Glomerular endothelial cell (primary cell): ENCODE data around the gene USP33. TPM values are rescaled to one million over a fixed set of nuclear protein-coding genes. Genes with fewer than 3 reads are reported as not detected.
"Not testable (repeated sequence)": the region's sequence is repeated elsewhere in the genome, so short reads cannot be mapped to it uniquely, and the experiment has no call there.

Experiments
- DNase-seq: peaks from one replicate; pipeline ENCODE4 v3.0.0-alpha.2; 2011; ENCODE audit warnings: low read depth, low spot score; ENCODE audit errors: extremely low read depth
- total RNA-seq: library from RNA; depleted of rRNA; stranded (reverse); fragments of >200 nt; gene quantifications from 2 replicates; pipeline ENCODE4 v1.2.3, GENCODE V29; 2015

The USP33 gene
- total RNA-seq, 1 donor from 2014 or later, result 45.9 TPM

GRCh38 chr1:77741316-77741715 lies 18.3 kb downstream of the USP33 start:
- no peak for DNase-seq

- no peak for DNase-seq
Measured at GRCh38 chr1:77739235-77739634, 20.4 kb downstream of the USP33 start.

DNA sequence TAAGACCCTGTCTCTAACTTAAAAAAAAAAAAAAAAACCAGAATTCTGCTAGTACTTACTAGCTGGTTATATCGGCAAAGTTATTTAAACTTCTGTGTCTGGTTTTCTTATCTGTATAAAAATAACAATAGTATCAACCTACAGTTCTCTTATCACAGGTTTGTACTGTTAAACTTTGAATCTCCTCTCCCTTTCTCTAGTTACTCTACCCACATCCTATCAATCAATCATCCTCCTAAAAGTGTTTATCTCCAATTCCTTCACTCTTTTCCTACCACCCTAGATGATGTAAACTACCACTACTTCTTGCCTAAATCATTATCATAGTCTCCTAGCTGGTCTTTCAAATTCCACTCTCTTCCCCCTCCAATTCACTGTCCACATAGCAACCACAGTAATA lies 27.6 kb downstream of the USP33 start:
- no peak for DNase-seq

GRCh38 chr1:77725706-77726105 lies 33.9 kb downstream of the USP33 start:
- no peak for DNase-seq

GRCh38 chr1:77718181-77718580 lies 41.5 kb downstream of the USP33 start:
- no peak for DNase-seq

DNA sequence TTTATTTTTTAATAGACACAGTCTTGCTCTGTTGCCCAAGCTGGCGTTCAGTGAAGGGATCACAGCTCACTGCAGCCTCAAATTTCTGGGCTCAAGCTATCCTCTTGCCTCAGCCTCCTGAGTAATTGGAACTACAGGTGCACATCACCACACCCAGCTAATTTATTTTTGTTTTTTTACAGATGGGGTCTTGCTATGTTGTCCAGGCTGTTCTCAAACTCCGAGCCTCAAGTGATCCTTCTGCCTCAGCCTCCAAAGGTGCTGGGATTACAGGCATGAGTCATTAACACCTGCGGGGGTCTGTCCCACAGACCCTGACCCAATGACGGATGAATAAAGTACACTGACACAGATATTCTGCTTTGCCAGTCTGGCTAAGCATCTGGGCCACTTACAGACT lies 43.6 kb downstream of the USP33 start:
- DNase-seq, result no peak

- no peak for DNase-seq
Measured at GRCh38 chr1:77709727-77710126, 49.9 kb downstream of the USP33 start.

DNA sequence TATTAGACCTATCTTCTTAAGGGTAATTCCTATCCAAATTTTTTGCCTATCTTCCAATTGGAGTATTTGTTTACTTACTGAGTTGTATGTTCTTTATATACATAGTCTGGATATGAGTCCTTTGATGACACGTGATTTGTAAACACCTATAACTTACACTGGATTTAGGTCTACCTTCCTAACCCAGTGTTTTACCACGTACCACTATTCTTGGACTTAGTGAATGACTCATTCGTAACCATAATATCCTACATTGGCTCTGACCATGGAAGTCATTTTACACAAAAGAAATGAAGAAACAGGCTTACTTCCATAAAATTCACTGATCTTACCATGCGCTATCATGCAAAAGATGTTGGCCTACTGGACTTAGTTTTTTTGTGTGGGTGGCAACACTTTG lies 53.3 kb downstream of the USP33 start:
- DNase-seq, result no peak

DNA sequence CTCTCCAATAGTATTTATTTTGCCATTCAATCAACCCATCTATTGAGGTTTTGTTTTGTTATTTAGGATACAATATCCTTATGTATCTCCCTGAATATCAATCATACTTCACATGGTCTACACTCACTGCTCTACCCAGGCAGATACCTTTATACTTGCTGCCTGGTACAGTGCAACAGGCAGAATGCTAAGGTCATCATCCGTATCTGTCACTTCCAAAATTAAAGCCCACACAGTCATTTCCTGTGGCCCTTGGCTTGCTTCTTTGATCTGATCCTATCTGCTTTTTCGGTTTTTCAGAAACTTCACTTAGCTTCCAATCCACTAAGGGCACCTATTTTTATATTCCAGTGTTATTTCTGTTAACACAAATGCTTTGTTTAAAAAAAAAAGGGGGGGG lies 54.9 kb downstream of the USP33 start:
- no peak for DNase-seq

- not testable (repeated sequence) for DNase-seq
Measured at GRCh38 chr1:77699673-77700072, 60.0 kb downstream of the USP33 start.

GRCh38 chr1:77697441-77697840 lies 62.2 kb downstream of the USP33 start:
- DNase-seq, result no peak

GRCh38 chr1:77688939-77689338 lies 70.7 kb downstream of the USP33 start:
- DNase-seq, result no peak

DNA sequence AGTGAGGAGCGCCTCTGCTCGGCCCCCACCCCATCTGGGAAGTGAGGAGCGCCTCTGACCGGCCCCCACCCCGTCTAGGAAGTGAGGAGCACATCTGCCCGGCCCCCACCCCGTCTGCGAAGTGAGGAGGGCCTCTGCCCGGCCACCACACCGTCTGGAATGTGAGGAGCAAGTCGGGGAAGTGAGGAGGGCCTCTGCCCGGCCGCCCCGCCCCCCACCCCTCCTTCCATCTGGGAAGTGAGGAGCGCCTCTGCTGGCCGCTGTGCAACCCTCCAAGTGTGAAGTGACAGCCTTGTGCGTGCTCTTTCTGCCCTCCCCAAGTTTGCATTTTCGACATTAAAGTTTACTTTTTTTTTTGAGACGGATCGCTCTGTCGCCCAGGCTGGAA lies 72.1 kb downstream of the USP33 start:
- DNase-seq, result no peak

- no peak for DNase-seq
Measured at GRCh38 chr1:77686796-77687518, 72.7 kb downstream of the USP33 start.

DNA sequence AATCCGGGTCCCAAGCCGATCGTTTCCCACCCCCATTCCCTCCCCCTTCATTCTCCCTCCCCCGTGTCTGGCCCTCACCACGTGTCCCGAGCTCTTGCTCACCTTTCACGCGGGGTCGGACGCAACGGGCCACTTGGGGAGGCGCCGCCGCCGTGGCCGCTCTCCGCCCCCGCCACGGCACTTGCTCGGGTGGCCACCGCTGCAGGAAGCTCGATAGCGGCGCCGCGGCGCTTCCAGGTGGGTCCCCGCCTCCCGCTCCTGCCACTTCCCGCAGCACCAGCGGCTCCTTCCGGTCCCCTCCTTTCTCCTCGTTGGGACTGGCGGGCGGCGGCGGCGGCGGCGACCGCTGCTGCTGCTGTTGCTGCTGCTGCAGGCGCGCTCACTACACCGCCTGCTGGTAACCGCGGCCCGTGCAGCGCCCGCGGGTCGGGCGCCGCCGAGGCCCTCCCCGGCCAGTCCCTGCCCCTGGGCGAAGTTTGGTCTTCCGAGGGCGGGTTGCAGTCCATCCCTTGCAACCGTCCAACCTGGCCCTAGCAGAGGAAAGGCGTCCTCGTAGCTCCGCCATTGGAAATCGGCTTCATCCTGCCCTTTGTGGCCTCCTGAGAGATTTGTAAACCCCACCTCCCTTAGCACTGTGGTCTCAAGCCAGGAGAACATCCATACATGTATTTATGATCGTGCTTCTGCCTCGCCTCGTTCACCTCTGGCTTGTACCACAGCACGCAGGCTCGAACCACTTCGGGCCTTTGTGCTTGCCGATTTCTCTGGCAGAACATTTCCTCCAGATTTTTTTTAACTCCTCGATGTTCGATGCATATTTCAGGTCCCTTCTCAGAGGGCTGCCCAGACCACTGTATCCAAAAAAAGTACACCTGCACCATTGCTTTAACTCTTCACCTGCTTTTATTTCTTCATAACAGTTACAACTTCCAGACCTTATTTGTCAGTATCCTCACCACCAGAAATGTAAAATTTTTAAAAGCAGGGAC lies 76.2 kb downstream of the USP33 start:
- no peak for DNase-seq

DNA sequence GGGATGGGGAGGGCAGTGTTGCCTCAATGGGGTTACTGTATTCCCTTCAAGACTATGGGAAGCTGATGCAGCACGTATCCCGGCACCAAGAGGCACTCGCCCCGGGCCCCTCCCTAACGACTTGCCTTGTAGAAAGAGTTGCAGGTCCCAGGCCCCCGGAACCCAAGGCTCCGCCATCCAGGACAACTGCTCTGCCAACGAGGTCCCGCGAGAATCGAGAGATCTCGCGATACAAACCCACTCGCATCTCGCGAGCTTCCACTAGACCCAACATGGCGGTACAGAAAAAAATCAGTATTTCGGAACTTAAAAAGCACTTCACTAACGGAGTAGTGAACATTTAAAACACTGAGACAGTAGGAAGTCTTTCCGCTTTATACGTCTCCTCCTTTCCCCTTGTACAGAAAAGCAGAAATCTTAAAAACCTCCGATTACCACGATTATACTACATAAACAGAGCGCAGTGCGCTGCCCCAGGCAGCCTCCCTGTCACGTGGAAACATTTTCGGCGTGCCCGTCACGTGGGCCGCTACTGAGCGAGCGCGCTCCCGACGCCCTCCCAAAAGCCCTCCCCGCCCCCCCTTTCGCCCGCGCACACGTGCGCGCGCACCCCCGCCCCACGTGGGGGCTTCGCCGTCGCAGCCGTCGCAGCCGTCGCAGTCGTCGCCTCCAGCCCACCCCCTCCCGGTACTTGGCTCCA lies 77.0 kb downstream of the USP33 start, which contains the start of gene ZZZ3:
Gene ZZZ3, minus strand, starts transcription at position 199 of the 700 bp plus-strand sequence. CDS start 49,304 bp downstream, outside the sequence.
- DNase-seq, result peak; percentile 95

DNA sequence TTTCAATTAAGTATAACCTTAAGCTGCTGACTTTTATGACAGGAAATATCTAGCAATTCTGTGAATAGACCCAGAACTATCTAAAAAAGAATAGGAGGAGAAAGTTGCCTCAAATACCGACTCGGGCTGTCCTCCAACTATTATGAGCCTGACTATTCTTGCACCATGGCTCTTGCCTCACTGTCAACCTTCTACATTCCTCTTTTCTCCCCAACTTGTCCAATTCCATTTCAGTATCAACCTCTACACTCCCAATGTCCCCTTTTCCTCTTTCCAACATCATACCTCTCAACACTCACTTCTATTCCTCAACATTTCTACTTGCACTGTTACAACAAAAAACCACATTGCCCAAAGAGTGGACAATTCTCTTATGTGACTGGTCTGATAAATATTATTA lies 79.5 kb downstream of the USP33 start:
- DNase-seq, result no peak

GRCh38 chr1:77678660-77679610 lies 80.7 kb downstream of the USP33 start:
- DNase-seq, result no peak

DNA sequence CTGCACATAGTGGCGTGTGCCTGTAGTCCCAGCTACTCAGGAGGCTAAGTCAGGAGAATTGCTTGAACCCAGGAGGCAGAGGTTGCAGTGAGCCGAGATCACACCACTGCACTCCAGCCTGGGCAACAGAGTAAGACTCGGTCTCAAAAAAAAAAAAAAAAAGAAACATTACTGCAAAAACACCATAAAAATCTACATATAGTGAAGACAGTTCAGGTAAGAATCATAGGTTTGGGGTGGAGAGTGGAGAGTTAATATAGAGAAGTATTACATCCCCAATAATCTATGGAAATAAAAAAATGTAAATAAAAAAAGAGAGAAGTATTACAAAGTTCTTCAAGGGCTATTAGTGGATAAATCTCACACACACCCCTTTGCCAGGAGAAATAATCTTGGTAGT lies 84.8 kb downstream of the USP33 start:
- DNase-seq, result not testable (repeated sequence)
